22Rv1 (cell line): Measurements from ENCODE around the gene DNAJB8.

Source experiments
- H3K27ac ChIP-seq: fragments of 450-650 bp; 2 replicates; pipeline ENCODE4 v1.5.1; 2017
- CTCF ChIP-seq: fragments of 450-650 bp; IDR thresholded peaks from 2 replicates; pipeline ENCODE4 v1.5.1; 2017; ENCODE audit warnings: mild to moderate bottlenecking
- ZFX ChIP-seq: fragments of 450-650 bp; IDR thresholded peaks from 2 replicates; pipeline ENCODE4 v1.6.1; 2017; ENCODE audit warnings: antibody characterized with exemption, borderline replicate concordance

DNAJB8 gene

GRCh38 chr3:128482666-128483656 lies 16.3 kb upstream of the DNAJB8 start:
- TF ChIP-seq CTCF (no peak), ZFX (no peak)
- H3K27ac ChIP-seq, result peak overlapping the region; percentile 96

- H3K27ac ChIP-seq, result peak overlapping the region; percentile 96
- no peak for TF ChIP-seq ZFX
- TF ChIP-seq CTCF, result no peak
These were observed 15.5 kb upstream of the DNAJB8 start for GRCh38 chr3:128482175-128482574.

- no peak for TF ChIP-seq ZFX
- TF ChIP-seq CTCF, result no peak
These were observed 14.8 kb upstream of the DNAJB8 start for GRCh38 chr3:128481438-128481942.

GRCh38 chr3:128480717-128481437 lies 14.2 kb upstream of the DNAJB8 start:
- peak overlapping the region; percentile 37; the same call in 1 of the 2 replicates for H3K27ac ChIP-seq
- no peak for TF ChIP-seq ZFX
- TF ChIP-seq CTCF, result no peak

More at GRCh38 chr3:128481438-128481942, 14.8 kb upstream of the DNAJB8 start:
- 0 out of 2 replicates have a peak overlapping the region, but pooled peaks have one; percentile 20 for H3K27ac ChIP-seq

GRCh38 chr3:128480278-128480677 lies 13.6 kb upstream of the DNAJB8 start:
- TF ChIP-seq ZFX, result no peak
- TF ChIP-seq CTCF, result no peak
- H3K27ac ChIP-seq, result peak overlapping the region; percentile 37

- peak overlapping the region; percentile 37 for H3K27ac ChIP-seq
- TF ChIP-seq ZFX, result no peak
- TF ChIP-seq CTCF, result no peak
These were observed 12.9 kb upstream of the DNAJB8 start for GRCh38 chr3:128479558-128480086.
